WERI-Rb-1 (cell line): ENCODE results near the gene PCDHGA5.
"Not testable (repeated sequence)": the region's sequence is repeated elsewhere in the genome, so short reads cannot be mapped to it uniquely, and the experiment has no call there.

Experiments
- DNase-seq: peaks from one replicate; pipeline ENCODE4 v3.0.0-alpha.2; 2020
- H3K27ac ChIP-seq: fragments of 250-450 bp; sonication (Bioruptor Pico); 2 replicates; pipeline ENCODE4 v1.5.1; 2020; ENCODE audit warnings: mild to moderate bottlenecking, moderate library complexity
- H3K27me3 ChIP-seq: fragments of 250-450 bp; sonication (Bioruptor Pico); 2 replicates; pipeline ENCODE4 v1.5.1; 2021; ENCODE audit warnings: mild to moderate bottlenecking, low read depth, moderate library complexity; ENCODE audit not compliant: insufficient read depth, severe bottlenecking
- H3K36me3 ChIP-seq: fragments of 250-450 bp; sonication (Bioruptor Pico); 2 replicates; pipeline ENCODE4 v1.5.1; 2020; ENCODE audit warnings: mild to moderate bottlenecking, moderate library complexity
- H3K4me3 ChIP-seq: 2 replicates; pipeline ENCODE4 v1.5.1; 2011; ENCODE audit warnings: low read depth, mild to moderate bottlenecking, control low read depth, low read length
- H3K9me3 ChIP-seq: fragments of 250-450 bp; sonication (Bioruptor Pico); 2 replicates; pipeline ENCODE4 v1.5.1; 2021; ENCODE audit warnings: mild to moderate bottlenecking, moderate library complexity; ENCODE audit not compliant: severe bottlenecking
- CTCF ChIP-seq: IDR thresholded peaks from 2 replicates; pipeline ENCODE4 v1.5.1; 2011; ENCODE audit warnings: low read depth, mild to moderate bottlenecking, control low read depth, inconsistent platforms, low read length

The PCDHGA5 gene

GRCh38 chr5:141371572-141372475, 7.9 kb downstream of the PCDHGA5 start:
- Histone ChIP-seq H3K9me3 (peaks cover 30% of the 10 kb centered on the region), H3K27me3 (no peaks in the 10 kb centered on the region), H3K4me3 (no peak overlapping the region), H3K36me3 (no peaks in the 10 kb centered on the region), H3K27ac (no peak overlapping the region)
- TF ChIP-seq CTCF: no peak
- DNase-seq: no peak

DNA sequence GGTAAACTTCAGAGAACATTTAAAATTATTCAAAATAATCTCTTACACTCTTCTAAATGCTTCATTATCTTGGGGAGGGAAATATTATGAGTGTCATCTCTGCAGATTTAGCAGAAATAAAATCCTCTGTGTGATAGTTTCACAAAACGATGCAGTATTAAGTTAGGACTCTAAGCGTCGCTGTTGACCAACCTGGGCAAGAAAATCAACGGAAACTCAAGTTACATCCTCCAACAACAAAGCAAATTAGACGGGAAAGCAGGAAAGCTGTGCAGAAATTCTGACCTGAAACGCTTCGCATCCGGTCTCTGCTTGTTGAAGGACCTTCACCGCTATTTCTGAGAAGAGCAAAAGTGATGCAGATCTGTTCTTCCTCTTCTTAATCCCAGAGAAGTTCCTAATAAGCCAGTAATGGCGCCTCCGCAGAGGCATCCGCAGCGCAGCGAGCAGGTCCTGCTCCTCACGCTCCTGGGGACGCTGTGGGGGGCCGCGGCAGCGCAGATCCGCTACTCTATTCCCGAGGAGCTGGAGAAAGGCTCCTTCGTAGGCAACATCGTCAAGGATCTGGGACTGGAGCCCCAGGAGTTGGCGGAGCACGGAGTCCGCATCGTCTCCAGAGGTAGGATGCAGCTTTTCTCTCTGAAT, 9.8 kb downstream of the PCDHGA5 start, which contains the start of gene PCDHGA6:
PCDHGA6 (plus strand) TSS at position 219 of the 645 bp plus-strand sequence; CDS start at position 412, 193 bp downstream.
- Histone ChIP-seq H3K27me3 (no peaks in the 10 kb centered on the region), H3K9me3 (peaks cover 30% of the 10 kb centered on the region), H3K4me3 (no peak within 1 kb of the TSS), H3K36me3 (no peaks in the 10 kb centered on the region), H3K27ac (no peak within 1 kb of the TSS)
- no peak for TF ChIP-seq CTCF
- no peak for DNase-seq

GRCh38 chr5:141374627-141375026, 10.7 kb downstream of the PCDHGA5 start:
- H3K9me3 ChIP-seq: peaks cover 30% of the 10 kb centered on the region

GRCh38 chr5:141375444-141376155, 11.6 kb downstream of the PCDHGA5 start:
- peaks cover 29% of the 10 kb centered on the region for H3K9me3 ChIP-seq
- not testable (repeated sequence) for H3K27me3 ChIP-seq, DNase-seq, H3K27ac ChIP-seq, H3K36me3 ChIP-seq, H3K4me3 ChIP-seq

More at GRCh38 chr5:141374627-141375026, 10.7 kb downstream of the PCDHGA5 start:
- Histone ChIP-seq H3K4me3 (no peak overlapping the region), H3K27ac (no peak overlapping the region), H3K36me3 (no peaks in the 10 kb centered on the region), H3K27me3 (no peaks in the 10 kb centered on the region)
- TF ChIP-seq CTCF: no peak
- DNase-seq: no peak

DNA sequence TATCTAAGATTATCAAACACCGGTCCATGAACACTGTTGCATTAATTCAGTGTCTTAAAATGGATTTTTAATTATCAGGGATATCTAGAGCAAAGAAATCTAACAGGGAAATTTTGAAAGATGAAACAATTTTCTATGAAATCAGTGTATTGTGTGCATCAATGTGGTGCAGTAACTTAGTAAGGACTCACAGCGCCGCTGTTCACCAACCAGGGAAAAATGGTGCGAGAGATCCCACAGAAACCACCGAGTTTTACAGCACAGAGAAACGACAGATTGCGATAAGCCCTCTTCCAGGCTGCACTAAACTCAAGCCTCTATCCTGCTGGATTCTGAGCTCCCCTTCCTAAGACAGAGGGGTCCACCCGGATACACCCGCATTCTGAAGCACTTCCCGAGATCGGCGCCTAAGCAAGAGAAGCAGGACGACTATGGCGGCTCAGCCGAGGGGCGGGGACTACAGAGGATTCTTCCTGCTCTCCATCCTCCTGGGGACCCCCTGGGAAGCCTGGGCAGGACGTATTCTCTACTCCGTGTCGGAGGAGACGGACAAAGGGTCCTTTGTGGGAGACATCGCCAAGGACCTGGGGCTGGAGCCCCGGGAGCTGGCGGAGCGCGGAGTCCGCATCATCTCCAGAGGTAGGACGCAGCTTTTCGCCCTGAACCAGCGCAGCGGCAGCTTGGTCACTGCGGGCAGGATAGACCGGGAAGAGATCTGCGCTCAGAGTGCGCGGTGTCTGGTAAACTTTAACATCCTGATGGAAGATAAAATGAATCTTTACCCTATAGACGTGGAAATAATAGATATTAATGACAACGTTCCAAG, 18.7 kb downstream of the PCDHGA5 start, which contains the start of gene PCDHGA7:
PCDHGA7 (plus strand) TSS at position 274 of the 826 bp plus-strand sequence; CDS start at position 432, 158 bp downstream.
- no peaks in the 10 kb centered on the region for H3K27me3 ChIP-seq
- H3K4me3 ChIP-seq: no peak within 1 kb of the TSS
- no peaks in the 10 kb centered on the region for H3K36me3 ChIP-seq
- no peak for DNase-seq
- H3K9me3 ChIP-seq: peaks cover 13% of the 10 kb centered on the region
- no peak within 1 kb of the TSS for H3K27ac ChIP-seq
- no peak for TF ChIP-seq CTCF
